SH-SY5Y (cell line): ENCODE measurements around the gene MEF2A.

ENCODE experiments used
- GATA2 ChIP-seq: IDR thresholded peaks from 2 replicates; pipeline ENCODE4 v1.6.1; 2011; ENCODE audit warnings: mild to moderate bottlenecking, low read depth, low read length
- GATA3 ChIP-seq: IDR thresholded peaks from 2 replicates; pipeline ENCODE4 v1.6.1; 2011; ENCODE audit warnings: low read depth, mild to moderate bottlenecking, low read length, moderate library complexity

DNA sequence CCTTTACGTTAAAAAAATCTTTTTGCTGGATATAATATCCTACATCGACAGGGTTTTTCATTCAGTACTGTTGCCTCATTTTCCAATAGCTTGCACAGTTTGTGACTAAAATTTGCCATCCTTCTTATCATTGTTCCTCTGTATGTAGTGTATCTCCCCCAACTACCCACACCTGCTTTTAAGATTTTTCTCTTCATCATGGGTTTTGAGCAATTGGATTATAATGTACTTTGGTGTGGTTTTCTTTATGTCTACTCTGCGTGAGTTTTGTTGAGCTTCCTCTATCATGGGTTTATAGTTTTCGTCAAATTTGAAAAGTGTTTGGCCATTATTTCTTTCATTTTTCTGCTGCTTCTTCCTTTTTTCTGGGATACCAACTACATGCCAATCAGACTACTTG, 39.6 kb upstream of the MEF2A start:
- TF ChIP-seq GATA3 (no peak), GATA2 (no peak)
